ENCODE measurements around the gene MPZL2. TPM values are rescaled to one million over a fixed set of nuclear protein-coding genes. Genes with fewer than 3 reads are reported as not detected.
A peak's percentile ranks its signal among the peaks of the same experiment; 100 is the strongest.

Gene MPZL2
- total and polyA plus RNA-seq, 2 of the 13 experiments (the other 11 are each of a cell fraction or from before 2014, with no cell fraction given), result 27.9 to 53.7 TPM

DNA sequence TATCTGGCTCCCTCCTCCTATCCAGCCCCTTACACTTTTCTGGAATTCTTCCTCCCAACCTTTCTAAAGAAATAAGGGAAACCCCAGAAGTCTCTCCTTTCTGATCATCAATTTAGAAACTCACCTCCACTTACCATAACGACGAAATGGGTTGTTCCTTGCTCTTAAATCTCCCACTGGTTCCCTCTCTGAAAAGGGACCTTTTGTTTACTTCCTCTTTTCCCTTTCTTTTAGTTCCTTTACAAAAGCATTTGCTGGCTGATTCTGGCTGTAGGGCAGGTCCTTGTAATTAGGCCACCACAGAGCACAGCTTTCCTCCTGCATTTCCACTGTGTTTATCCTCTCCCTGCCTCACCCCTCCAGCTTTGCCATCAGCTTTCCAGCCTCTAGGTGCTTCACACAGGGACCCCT, 51.3 kb downstream of the MPZL2 start (continued):
- TF ChIP-seq RBAK (CRISPR knock-in tag; IDR thresholded peaks at IDR 0.05) (no peak), TRIM24 (CRISPR knock-in tag; IDR thresholded peaks at IDR 0.05) (no peak), ZNF44 (CRISPR knock-in tag; IDR thresholded peaks at IDR 0.05) (no peak), NFYC (CRISPR knock-in tag; IDR thresholded peaks at IDR 0.05) (no peak), ARHGAP35 (CRISPR knock-in tag; IDR thresholded peaks at IDR 0.05; ENCODE audit: borderline replicate concordance) (no peak), CC2D1A (CRISPR knock-in tag; IDR thresholded peaks at IDR 0.05) (no peak), EP300 (IDR thresholded peaks at IDR 0.05; ENCODE audit: low read depth in 2 of 2, low read length in 2 of 2) (no peak), EP300 (CRISPR knock-in tag; IDR thresholded peaks at IDR 0.05; ENCODE audit: borderline replicate concordance) (no peak), PHF8 (CRISPR knock-in tag; IDR thresholded peaks at IDR 0.05) (0 out of 2 replicates have a peak, but pooled peaks have one; percentile 0), ZNF451 (CRISPR knock-in tag; IDR thresholded peaks at IDR 0.05) (no peak), ZSCAN25 (CRISPR knock-in tag; IDR thresholded peaks at IDR 0.05) (peak; percentile 76; the same call in 1 of the 2 replicates), SSRP1 (CRISPR knock-in tag; IDR thresholded peaks at IDR 0.05) (peak; percentile 48; the same call in 1 of the 2 replicates), KDM1A (CRISPR knock-in tag; IDR thresholded peaks at IDR 0.05) (peak; percentile 33; the same call in 1 of the 2 replicates), ZBTB21 (CRISPR knock-in tag; IDR thresholded peaks at IDR 0.05) (no peak), SMAD3 (CRISPR knock-in tag; IDR thresholded peaks at IDR 0.05) (no peak), CBX1 (IDR thresholded peaks at IDR 0.05; ENCODE audit: low read depth) (no peak)

DNA sequence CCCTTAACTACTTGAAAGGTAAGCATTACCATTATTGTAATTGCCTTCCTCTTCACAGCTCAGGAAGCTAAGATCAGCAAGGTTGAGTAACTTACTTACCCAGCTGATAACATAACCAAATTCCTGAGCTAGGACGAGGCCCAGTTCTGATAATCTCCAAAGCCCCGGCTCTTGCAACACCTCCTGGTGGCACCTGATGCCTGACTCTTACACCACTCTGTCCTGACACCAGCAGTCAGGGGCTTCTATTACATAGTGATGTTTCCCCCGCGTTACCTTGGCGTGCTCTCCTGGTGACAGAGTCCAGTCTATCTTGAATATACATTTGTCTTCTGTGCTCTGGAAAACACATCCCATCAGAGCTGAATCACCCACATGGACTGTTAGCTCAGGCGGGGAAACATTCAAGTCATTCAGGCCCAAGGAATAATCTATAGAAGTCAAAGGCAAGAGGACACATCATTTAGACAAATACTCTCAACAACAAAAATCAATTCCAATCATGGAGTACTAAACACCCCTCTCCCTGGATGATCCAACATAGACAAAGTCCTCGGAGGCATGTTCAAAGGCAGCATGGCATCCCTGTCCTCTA, 51.9 kb downstream of the MPZL2 start:
- Histone ChIP-seq H3K9ac (ENCODE audit: insufficient read depth, low read depth, low read length) (peak overlapping the region; percentile 65), H2AFZ (ENCODE audit: low read length) (no peak overlapping the region), H3K27me3 (ENCODE audit: control insufficient read depth in 1 of 2, insufficient read depth in 2 of 2, low read length in 2 of 2) (no peaks in the 10 kb centered on the region), H3K36me3 (replicated peaks in 1 of 2; ENCODE audit: control insufficient read depth in 1 of 2, insufficient read depth in 2 of 2, low read length in 2 of 2) (no peaks in the 10 kb centered on the region), H3K4me1 (ENCODE audit: insufficient read depth, low read length) (peaks cover 77% of the 10 kb centered on the region), H4K20me1 (ENCODE audit: insufficient read depth, low read length) (no peaks in the 10 kb centered on the region), H3K4me2 (ENCODE audit: low read depth, low read length) (peak overlapping the region; percentile 59), H3K4me3 (replicated peaks in 1 of 3; ENCODE audit: insufficient read depth in 1 of 3, low read depth in 2 of 3, low read length in 3 of 3) (peak overlapping the region in 1 of 3 experiments; percentile 37; a peak in 1 of 6 replicates), H3K27ac (ENCODE audit: extremely low read length, insufficient read depth, low read length) (peak overlapping the region; percentile 95), H3K79me2 (ENCODE audit: insufficient read depth, low read length) (no peaks in the 10 kb centered on the region), H3K9me3 (ENCODE audit: low read length) (no peaks in the 10 kb centered on the region)
- intact Hi-C loops (cut with micrococcal nuclease; ENCODE audit: unreplicated experiment) (loop anchor here (1.0 kb wide), 3 partner anchors 10 to 40 kb away; partner anchors contain the start of gene MPZL3), in situ Hi-C loops (cut with HindIII; ENCODE audit: extremely low pct_ligation_motif_present, low pct_unique_long_range_greater_than_20kb) (no loop called here)
- ChIA-PET CTCF (ENCODE audit: low intra/inter-chr PET ratio, low total read pairs) (no interaction called here), POLR2A (interaction anchor here (0.8 to 4.1 kb wide), 11 partner anchors 10 to 856 kb away, joined by 3 to 49 read pairs (median 5); partner anchors contain the start of genes MPZL2, MPZL3 and VPS11)
- peak; percentile 89 for FAIRE-seq
- DNase-seq (ENCODE audit: low spot score), result peak; percentile 99
- no TSS peak for BruUV-seq (replicated peaks)
- 0% methylated on average over 7 of the region's 7 CpGs for WGBS (ENCODE audit: low lambda C conversion rate)
- peak; percentile 98 for ATAC-seq
- TF ChIP-seq TBX2 (CRISPR knock-in tag; IDR thresholded peaks at IDR 0.05; ENCODE audit: borderline replicate concordance), result peak; percentile 99
- TF ChIP-seq GATAD2A (CRISPR knock-in tag; IDR thresholded peaks at IDR 0.05), result peak; percentile 97
- TF ChIP-seq ZMYM3 (CRISPR knock-in tag; IDR thresholded peaks at IDR 0.05), result peak; percentile 33; the same call in 1 of the 2 replicates
- peak; percentile 71 for TF ChIP-seq ZNF124 (CRISPR knock-in tag; IDR thresholded peaks at IDR 0.05)
- TF ChIP-seq MBD4 (IDR thresholded peaks at IDR 0.05; ENCODE audit: borderline replicate concordance, low read length), result no peak
- TF ChIP-seq CENPT (CRISPR knock-in tag; IDR thresholded peaks at IDR 0.05; ENCODE audit: low read depth), result no peak
- TF ChIP-seq GATAD1 (CRISPR knock-in tag; IDR thresholded peaks at IDR 0.05), result peak; percentile 59
- TF ChIP-seq, protein P1, sequence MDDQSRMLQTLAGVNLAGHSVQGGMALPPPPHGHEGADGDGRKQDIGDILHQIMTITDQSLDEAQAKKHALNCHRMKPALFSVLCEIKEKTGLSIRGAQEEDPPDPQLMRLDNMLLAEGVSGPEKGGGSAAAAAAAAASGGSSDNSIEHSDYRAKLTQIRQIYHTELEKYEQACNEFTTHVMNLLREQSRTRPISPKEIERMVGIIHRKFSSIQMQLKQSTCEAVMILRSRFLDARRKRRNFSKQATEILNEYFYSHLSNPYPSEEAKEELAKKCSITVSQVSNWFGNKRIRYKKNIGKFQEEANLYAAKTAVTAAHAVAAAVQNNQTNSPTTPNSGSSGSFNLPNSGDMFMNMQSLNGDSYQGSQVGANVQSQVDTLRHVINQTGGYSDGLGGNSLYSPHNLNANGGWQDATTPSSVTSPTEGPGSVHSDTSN (CRISPR knock-in tag; IDR thresholded peaks at IDR 0.05; ENCODE audit: borderline replicate concordance), result no peak
- peak; percentile 86 for TF ChIP-seq ZNF337 (CRISPR knock-in tag; IDR thresholded peaks at IDR 0.05; ENCODE audit: borderline replicate concordance, low read depth)
- TF ChIP-seq, protein P2, sequence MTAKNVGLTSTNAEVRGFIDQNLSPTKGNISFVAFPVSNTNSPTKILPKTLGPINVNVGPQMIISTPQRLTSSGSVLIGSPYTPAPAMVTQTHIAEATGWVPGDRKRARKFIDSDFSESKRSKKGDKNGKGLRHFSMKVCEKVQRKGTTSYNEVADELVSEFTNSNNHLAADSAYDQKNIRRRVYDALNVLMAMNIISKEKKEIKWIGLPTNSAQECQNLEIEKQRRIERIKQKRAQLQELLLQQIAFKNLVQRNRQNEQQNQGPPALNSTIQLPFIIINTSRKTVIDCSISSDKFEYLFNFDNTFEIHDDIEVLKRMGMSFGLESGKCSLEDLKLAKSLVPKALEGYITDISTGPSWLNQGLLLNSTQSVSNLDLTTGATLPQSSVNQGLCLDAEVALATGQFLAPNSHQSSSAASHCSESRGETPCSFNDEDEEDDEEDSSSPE (CRISPR knock-in tag; IDR thresholded peaks at IDR 0.05), result peak; percentile 62
